GM04503 (cell line): ENCODE results near the gene TP53TG5.

Experiments
- DNase-seq: peaks from one replicate; pipeline ENCODE4 v3.0.0-alpha.2; 2012; ENCODE audit warnings: low read depth

Gene TP53TG5

GRCh38 chr20:45405571-45406259 is 27.6 kb upstream of the TP53TG5 start:
- DNase-seq = no peak

- no peak for DNase-seq
Measured at GRCh38 chr20:45404438-45404837, 26.3 kb upstream of the TP53TG5 start.

DNA sequence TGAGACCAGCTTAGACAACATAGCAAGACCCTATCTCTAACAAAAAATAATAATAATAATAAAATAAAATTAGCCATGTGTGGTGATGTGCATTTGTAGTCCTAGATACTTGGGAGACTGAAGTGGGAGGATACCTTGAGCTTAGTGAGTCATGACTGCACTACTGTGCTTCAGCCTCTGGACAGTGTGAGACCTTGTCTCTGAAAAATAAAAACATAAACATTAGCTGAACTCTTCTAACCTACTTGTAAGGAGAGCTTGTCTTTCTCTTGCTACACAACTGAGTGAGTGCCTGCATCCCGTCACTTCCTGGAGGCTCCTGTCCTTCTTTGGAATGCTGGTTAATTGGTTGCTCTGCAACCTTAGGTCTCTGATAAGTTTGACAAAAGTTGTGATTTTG is 24.8 kb upstream of the TP53TG5 start:
- no peak for DNase-seq

DNA sequence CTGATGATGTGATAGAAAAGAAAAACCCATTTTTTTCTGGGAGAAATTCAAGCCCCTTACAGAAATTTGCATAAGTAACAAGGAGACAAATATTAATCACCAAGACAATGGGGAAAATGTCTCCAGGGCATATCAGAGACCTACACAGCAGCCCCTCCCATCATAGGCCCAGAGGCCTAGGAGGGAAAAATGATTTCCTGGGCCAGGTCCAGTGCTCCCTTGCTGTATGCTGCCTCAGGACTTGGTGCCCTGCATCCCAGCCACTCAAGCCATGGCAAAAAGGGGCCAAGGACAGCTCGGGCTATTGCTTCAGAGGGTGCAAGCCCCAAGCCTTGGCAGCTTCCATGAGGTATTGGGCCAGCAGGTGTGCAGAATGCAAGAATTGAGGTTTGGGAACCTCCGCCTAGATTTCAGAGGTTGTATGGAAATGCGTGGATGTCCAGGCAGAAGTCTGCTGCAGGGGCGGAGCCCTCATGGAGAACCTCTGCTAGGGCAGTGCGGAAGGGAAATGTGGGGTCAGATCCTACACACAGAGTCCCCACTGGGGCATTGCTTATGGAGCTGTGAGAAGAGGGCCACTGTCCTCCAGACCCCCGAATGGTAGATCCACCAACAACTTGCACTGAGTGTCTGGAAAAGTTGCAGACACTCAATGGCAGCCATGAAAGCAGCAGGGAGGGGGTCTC is 22.4 kb upstream of the TP53TG5 start:
- no peak for DNase-seq

DNA sequence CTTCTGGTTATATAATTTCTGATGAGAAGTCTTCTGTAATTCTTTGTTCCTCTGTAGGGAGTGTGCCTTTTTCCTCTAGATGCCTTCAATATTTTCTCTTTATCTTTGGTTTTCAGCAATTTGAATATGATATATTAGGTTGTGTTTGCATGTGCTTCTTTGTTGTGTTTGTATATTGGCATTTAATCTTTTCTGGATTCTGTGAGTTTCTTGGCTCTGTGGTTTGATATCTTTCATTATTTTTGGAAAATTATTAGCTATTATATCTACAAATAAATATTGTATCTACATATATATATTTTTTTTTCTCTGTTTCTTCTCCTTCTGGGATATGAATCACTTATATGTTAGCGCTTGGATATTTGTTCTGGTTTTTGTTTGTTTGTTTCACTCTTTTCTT is 20.9 kb upstream of the TP53TG5 start:
- no peak for DNase-seq

GRCh38 chr20:45395114-45395415 is 16.9 kb upstream of the TP53TG5 start:
- DNase-seq = no peak

GRCh38 chr20:45394221-45395113 is 16.3 kb upstream of the TP53TG5 start:
- no peak for DNase-seq

GRCh38 chr20:45392733-45393132 is 14.6 kb upstream of the TP53TG5 start:
- DNase-seq = no peak

GRCh38 chr20:45391559-45391958 is 13.4 kb upstream of the TP53TG5 start:
- no peak for DNase-seq

GRCh38 chr20:45390931-45391330 is 12.8 kb upstream of the TP53TG5 start:
- no peak for DNase-seq

DNA sequence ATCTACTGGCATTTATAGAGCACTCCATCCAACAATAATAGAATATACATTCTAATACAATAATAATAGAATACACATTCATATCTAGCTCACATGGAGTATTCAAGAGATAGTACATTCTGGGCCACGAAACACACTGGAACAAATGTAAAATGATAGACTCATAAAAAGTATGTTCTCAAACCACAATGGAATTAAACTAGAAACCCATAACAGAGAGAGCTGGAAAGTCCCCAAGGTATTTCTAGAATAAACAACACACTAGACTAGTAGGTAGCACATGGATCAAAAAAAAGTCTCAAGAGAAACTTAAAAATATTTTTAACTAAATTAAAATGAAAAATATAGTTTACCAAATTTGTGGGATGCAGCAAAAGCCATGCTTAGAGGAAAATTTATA is 9.1 kb upstream of the TP53TG5 start:
- no peak for DNase-seq

DNA sequence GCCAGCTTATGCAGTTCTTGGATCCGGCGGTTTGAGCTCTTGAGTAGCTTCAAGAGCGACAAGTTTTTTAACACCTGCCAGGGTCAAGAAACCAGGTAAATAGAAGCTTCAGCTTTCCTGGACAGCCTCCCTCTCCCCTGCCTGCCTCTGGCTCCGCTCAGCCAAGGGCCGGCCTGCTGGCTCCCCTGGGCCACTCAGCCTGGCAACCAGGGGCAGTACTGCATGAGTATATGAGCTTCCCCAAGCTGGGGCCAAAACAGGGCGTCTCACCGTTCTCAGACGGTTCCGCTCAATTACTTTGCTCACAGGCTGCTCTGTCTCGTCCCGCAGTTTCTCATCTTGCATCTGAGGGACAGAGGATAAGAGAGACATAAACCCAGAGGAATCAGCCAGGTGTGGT is 856 bp downstream of the TP53TG5 start:
- no peak for DNase-seq

- DNase-seq = no peak
Measured at GRCh38 chr20:45374966-45375365, 3.2 kb downstream of the TP53TG5 start.

DNA sequence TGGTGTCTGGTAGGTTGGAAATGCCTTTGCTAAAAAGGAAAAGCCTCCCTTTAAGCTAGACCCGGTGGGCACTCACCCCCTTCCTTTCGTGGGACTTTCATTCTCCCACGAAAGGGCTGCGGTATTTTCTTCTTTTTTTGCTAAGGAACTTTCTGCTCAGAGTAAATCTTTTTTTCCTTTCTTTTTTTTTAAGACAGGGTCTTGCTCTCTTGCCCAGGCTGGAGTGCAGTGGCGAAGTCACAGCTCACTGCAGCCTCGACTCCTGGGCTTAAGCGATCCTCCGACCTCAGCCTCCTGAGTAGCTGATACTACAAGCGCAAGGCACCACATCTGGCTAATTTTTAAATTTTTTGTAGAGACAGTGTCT is 4.0 kb downstream of the TP53TG5 start:
- no peak for DNase-seq

GRCh38 chr20:45373353-45374100 is 4.6 kb downstream of the TP53TG5 start:
- DNase-seq = no peak

- DNase-seq = no peak
Measured at GRCh38 chr20:45372646-45373352, 5.3 kb downstream of the TP53TG5 start.

GRCh38 chr20:45372241-45372640 is 5.9 kb downstream of the TP53TG5 start:
- DNase-seq = no peak

DNA sequence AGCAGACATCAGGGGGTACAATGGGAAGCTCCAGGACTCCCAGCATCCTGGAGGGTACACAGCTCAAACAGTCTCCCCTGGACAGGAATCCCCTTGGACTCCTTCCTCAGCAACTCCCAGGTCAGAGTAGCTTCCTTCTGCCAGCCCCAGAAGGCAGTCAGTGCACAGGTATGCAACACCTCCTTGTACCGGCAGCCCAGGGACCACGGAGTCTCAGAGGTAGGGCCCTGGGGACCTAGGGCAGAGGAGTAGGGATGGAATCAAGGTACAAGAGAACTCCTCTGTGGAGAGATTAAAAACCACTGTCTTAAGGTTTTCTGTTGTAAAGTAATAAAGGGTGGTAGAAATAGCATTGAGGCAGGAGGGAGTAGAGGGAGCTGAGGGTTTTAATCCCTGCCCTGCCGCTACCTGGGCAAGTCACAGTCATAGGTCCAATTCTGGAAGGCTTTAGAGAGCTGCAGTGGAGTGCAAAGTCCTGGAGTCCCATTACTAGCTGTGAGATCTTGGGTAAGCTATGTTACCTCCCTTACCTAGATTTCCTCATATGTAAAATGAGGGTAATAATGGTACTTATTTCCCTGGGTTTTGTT is 7.5 kb downstream of the TP53TG5 start:
- no peak for DNase-seq

- DNase-seq = no peak
Measured at GRCh38 chr20:45368221-45368980, 9.7 kb downstream of the TP53TG5 start.

DNA sequence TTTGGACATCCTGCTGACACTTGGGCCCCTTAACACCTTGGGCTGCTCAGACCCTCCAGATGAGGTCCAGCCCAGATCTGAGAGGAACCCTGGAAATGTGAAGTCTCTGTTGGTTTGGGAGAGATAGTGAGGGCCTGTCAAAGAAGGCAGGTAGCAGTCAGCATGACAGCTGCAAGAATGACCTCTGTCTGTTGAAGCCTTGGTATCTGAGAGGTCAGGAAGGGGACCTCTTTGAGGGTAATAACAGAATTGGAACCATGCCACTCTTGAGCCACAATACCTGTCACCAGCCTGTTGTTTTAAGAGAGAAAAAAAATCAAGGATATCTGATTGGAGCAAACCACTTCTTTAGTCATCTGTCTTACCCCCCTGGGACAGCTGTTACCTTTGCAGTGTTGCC is 11.0 kb downstream of the TP53TG5 start:
- no peak for DNase-seq

- no peak for DNase-seq
Measured at GRCh38 chr20:45366631-45367030, 11.5 kb downstream of the TP53TG5 start.
